K562 (cell line): ENCODE results near the gene UBQLNL.

Experiments
- ETV5 ChIP-seq: sonication (generic); formaldehyde crosslinking; IDR thresholded peaks from 2 replicates; pipeline ENCODE4 v1.4.0; 2020; ENCODE audit warnings: low read depth, mild to moderate bottlenecking, missing genetic modification reagents
- GABPA ChIP-seq: fragments of 200-800 bp; sonication (Bioruptor generic); conservative IDR thresholded peaks from 2 replicates; pipeline ENCODE4 v1.6.1; 2016; ENCODE audit warnings: low read depth, missing genetic modification characterization, missing compliant biosample characterization
- HDAC8 ChIP-seq: fragments of 450-650 bp; IDR thresholded peaks from 2 replicates; pipeline ENCODE4 v1.6.1; 2016; ENCODE audit warnings: mild to moderate bottlenecking, missing genetic modification characterization, moderate library complexity, missing compliant biosample characterization
- JUN ChIP-seq, 2 experiments: sonication (generic) in 1 of 2; formaldehyde crosslinking in 1 of 2; IDR thresholded peaks; 2 replicates each; pipeline versions ENCODE4 v1.6.1 to v1.8.0; 2012 to 2022; ENCODE audit warnings: borderline replicate concordance in 2 of 2, mild to moderate bottlenecking in 2 of 2, improper control_type of control experiment in 1 of 2, low read depth in 1 of 2, low read length in 1 of 2, missing genetic modification reagents in 1 of 2
- PHF21A ChIP-seq: fragments of 450-650 bp; IDR thresholded peaks from 2 replicates; pipeline ENCODE4 v1.6.1; 2017; ENCODE audit warnings: low read depth, borderline replicate concordance
- RAD21 ChIP-seq, 2 experiments: fragments of 250-450 bp in 1 of 2; fragments of 450-650 bp in 1 of 2; sonication (Bioruptor Pico) in 1 of 2; formaldehyde crosslinking in 1 of 2; IDR thresholded peaks in 1 of 2; conservative IDR thresholded peaks in 1 of 2; 2 replicates each; pipeline versions ENCODE4 v1.4.0 to v1.8.0; 2020 to 2022; ENCODE audit warnings: mild to moderate bottlenecking in 2 of 2, moderate library complexity in 1 of 2
- RBM39 ChIP-seq: fragments of 200-400 bp; formaldehyde crosslinking; optimal IDR thresholded peaks from 2 replicates; pipeline ENCODE3; 2018; ENCODE audit warnings: low read depth, low read length
- REST ChIP-seq, 2 experiments: fragments of 450-650 bp; formaldehyde crosslinking in 1 of 2; IDR thresholded peaks; 2 replicates each; pipeline versions ENCODE4 v1.4.0 to v1.6.1; 2014 to 2020; ENCODE audit warnings: mild to moderate bottlenecking in 2 of 2, borderline replicate concordance in 1 of 2, low read depth in 1 of 2
- SIN3A ChIP-seq, 2 experiments: fragments of 150-350 bp in 1 of 2; IDR thresholded peaks; 2 replicates each; pipeline ENCODE4 v1.6.1; 2011 to 2016; ENCODE audit warnings: borderline replicate concordance in 2 of 2, low read depth in 2 of 2, low read length in 2 of 2, mild to moderate bottlenecking in 2 of 2, moderate library complexity in 2 of 2; ENCODE audit not compliant: control insufficient read depth in 1 of 2
- SP2 ChIP-seq: IDR thresholded peaks from 2 replicates; pipeline ENCODE4 v1.6.1; 2011; ENCODE audit warnings: mild to moderate bottlenecking, low read depth, low read length, moderate library complexity; ENCODE audit not compliant: poor library complexity, severe bottlenecking; ENCODE audit errors: extremely low read depth
- YY1 ChIP-seq, 3 experiments: IDR thresholded peaks; 2 replicates each; pipeline ENCODE4 v1.6.1; 2011; ENCODE audit warnings: low read length in 2 of 3, mild to moderate bottlenecking in 2 of 3, moderate library complexity in 2 of 3, borderline replicate concordance in 1 of 3, control low read depth in 1 of 3, low read depth in 1 of 3; ENCODE audit not compliant: insufficient read depth in 3 of 3, insufficient replicate concordance in 2 of 3, control insufficient read depth in 1 of 3, insufficient read length in 1 of 3; ENCODE audit errors: extremely low read depth in 1 of 3
- ZFP30 ChIP-seq: fragments of 250-450 bp; sonication (Bioruptor Pico); IDR thresholded peaks from 2 replicates; pipeline ENCODE4 v1.8.0; 2022; ENCODE audit warnings: moderate library complexity, mild to moderate bottlenecking, inconsistent platforms, borderline replicate concordance

- TF ChIP-seq GABPA (no peak), JUN (IDR thresholded peaks at IDR 0.05; ENCODE audit: borderline replicate concordance, low read depth, low read length) (no peak), JUN (CRISPR knock-in tag; IDR thresholded peaks at IDR 0.05; ENCODE audit: borderline replicate concordance) (no peak), SP2 (no peak), REST (IDR thresholded peaks at IDR 0.05; ENCODE audit: borderline replicate concordance) (no peak), REST (CRISPR knock-in tag; IDR thresholded peaks at IDR 0.05; ENCODE audit: low read depth) (no peak), YY1 (IDR thresholded peaks at IDR 0.05; ENCODE audit: borderline replicate concordance in 1 of 3, control insufficient read depth in 1 of 3, extremely low read depth in 1 of 3, insufficient read depth in 3 of 3, insufficient read length in 1 of 3, insufficient replicate concordance in 2 of 3, low read depth in 1 of 3, low read length in 2 of 3) (no peak), HDAC8 (no peak), ETV5 (CRISPR knock-in tag) (no peak), PHF21A (no peak), RBM39 (no peak), SIN3A (IDR thresholded peaks at IDR 0.05; ENCODE audit: borderline replicate concordance in 2 of 2, control insufficient read depth in 1 of 2, low read depth in 2 of 2, low read length in 2 of 2) (no peak), ZFP30 (CRISPR knock-in tag) (no peak), RAD21 (CRISPR knock-in tag; conservative IDR thresholded peaks at IDR 0.05 in 1 of 2, IDR thresholded peaks at IDR 0.05 in 1 of 2) (no peak)
Measured at GRCh38 chr11:5534046-5534445, 17.5 kb upstream of the UBQLNL start.
